ENCODE measurements around the gene DICER1.
A peak's percentile ranks its signal among the peaks of the same experiment; 100 is the strongest.

Gene DICER1

DNA sequence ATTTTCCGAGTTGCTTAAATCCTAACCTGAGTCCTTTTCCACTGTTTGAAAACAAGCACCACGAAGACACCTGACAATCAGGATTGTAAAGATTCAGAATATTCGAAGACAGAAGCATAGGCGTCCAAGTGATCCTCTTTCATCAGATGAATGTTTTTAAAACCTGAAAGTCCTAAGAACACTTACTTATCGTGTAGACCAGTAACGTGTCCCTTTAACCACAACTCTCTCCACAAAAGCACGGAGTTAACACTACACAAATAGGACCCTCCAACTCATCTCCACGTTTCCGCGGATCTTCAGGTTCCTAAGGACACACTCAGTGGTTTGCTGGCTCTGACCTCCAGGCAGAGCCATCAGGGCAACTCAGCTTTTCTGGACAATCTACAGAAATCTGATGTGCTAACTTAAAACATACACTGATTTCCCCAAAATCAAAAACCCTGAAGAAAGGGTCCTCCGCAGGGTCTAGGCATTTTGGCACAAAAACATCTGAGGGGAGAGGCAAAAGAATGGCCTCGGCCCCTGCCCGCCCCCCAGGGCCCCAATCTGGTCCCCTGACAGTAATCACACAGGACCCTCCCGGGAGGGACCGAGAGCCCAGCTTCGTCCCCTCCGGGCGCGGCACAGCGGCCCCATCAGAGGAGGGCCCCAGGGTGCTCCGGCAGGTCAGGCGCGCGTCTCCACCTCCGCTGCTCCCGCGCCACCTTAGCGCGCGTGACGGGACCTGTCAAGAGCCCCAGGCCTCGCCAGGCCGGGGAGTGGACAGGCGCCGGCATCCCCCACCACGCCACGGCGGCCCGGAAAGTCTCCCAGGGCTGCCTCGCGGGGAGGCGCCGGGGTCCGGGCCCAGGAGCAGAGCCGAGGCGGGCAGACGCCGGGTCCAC is 925 bp downstream of the DICER1 start:
- DNase-seq (ENCODE audit: low read depth in 1 of 2, low spot score in 1 of 2), result peak; percentile 44 to 61
- in situ Hi-C loops (cut with HindIII; ENCODE audit: low pct_unique_long_range_greater_than_20kb, low sequenced_read_pairs), result no loop called here
- TF ChIP-seq JUND (IDR thresholded peaks at IDR 0.05; ENCODE audit: low read depth), result no peak

DNA sequence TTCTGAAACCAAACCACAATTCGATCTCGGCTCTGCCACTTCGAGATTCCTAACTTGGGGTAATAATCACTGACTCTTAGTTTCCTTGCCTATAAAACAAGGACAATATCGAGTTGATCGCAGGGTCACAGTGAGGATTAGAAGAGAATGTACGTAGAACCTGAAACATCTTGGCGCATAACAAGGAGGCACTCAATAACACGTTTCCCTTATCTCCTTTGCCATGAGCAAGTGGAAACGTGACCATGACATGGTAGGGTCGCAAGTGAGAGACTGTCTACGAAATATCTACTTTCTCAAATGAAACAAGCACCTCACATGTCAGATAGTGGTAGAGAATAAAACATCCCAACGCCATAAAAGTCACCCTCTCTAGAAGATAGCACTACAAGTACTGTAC is 2.3 kb downstream of the DICER1 start:
- TF ChIP-seq JUND (IDR thresholded peaks at IDR 0.05; ENCODE audit: low read depth), result no peak
- no peak for DNase-seq (ENCODE audit: low read depth in 1 of 2, low spot score in 1 of 2)
- in situ Hi-C loops (cut with HindIII; ENCODE audit: low pct_unique_long_range_greater_than_20kb, low sequenced_read_pairs), result no loop called here

GRCh38 chr14:95153866-95154265 is 3.5 kb downstream of the DICER1 start:
- TF ChIP-seq JUND (IDR thresholded peaks at IDR 0.05; ENCODE audit: low read depth), result no peak
- DNase-seq (ENCODE audit: low read depth in 1 of 2, low spot score in 1 of 2), result no peak
- in situ Hi-C loops (cut with HindIII; ENCODE audit: low pct_unique_long_range_greater_than_20kb, low sequenced_read_pairs), result no loop called here

DNA sequence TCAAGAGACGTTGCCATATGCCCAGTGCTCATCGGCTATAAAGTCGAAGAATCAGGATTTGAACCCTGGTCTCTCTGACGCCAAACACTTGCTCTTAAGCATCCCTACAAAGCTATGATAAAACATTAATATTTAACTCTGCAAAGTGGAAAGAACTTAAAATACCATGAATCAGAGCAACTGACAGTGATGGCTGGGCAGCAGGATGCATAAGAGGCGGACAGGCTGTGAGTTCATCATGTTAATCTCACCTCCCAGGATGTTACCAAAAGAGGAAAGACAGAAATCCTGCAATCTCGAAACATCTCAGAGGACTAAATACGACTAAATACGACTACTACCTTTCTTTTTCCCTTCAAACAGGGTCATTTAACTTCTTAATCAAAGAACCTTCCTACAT is 5.8 kb downstream of the DICER1 start:
- in situ Hi-C loops (cut with HindIII; ENCODE audit: low pct_unique_long_range_greater_than_20kb, low sequenced_read_pairs), result no loop called here
- no peak for TF ChIP-seq JUND (IDR thresholded peaks at IDR 0.05; ENCODE audit: low read depth)
- DNase-seq (ENCODE audit: low read depth in 1 of 2, low spot score in 1 of 2), result no peak

DNA sequence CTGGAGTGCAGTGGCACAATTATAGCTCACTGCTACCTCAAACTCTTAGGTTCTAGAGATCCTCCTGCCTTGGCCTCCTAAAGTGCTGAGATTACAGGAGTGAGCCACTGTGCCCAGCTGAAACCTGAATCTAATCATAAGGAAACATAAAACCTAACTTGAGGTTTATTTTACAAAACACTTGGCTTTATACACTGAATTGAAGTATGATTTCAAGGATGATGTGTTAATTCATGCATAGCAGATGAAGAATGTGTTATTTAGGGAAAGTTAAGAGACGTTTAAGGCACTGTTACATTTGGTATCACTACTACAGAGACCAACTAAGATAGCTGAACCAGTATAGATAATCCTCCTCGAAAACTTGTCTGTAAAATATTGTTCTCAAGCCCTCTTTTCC is 6.4 kb downstream of the DICER1 start:
- DNase-seq (ENCODE audit: low read depth in 1 of 2, low spot score in 1 of 2), result no peak
- TF ChIP-seq JUND (IDR thresholded peaks at IDR 0.05; ENCODE audit: low read depth), result no peak
- in situ Hi-C loops (cut with HindIII; ENCODE audit: low pct_unique_long_range_greater_than_20kb, low sequenced_read_pairs), result no loop called here

GRCh38 chr14:95149441-95149840 is 7.9 kb downstream of the DICER1 start:
- in situ Hi-C loops (cut with HindIII; ENCODE audit: low pct_unique_long_range_greater_than_20kb, low sequenced_read_pairs), result no loop called here
- no peak for TF ChIP-seq JUND (IDR thresholded peaks at IDR 0.05; ENCODE audit: low read depth)
- no peak for DNase-seq (ENCODE audit: low read depth in 1 of 2, low spot score in 1 of 2)

GRCh38 chr14:95147597-95147996 is 9.7 kb downstream of the DICER1 start:
- no peak for TF ChIP-seq JUND (IDR thresholded peaks at IDR 0.05; ENCODE audit: low read depth)
- no peak for DNase-seq (ENCODE audit: low read depth in 1 of 2, low spot score in 1 of 2)
- in situ Hi-C loops (cut with HindIII; ENCODE audit: low pct_unique_long_range_greater_than_20kb, low sequenced_read_pairs), result no loop called here

DNA sequence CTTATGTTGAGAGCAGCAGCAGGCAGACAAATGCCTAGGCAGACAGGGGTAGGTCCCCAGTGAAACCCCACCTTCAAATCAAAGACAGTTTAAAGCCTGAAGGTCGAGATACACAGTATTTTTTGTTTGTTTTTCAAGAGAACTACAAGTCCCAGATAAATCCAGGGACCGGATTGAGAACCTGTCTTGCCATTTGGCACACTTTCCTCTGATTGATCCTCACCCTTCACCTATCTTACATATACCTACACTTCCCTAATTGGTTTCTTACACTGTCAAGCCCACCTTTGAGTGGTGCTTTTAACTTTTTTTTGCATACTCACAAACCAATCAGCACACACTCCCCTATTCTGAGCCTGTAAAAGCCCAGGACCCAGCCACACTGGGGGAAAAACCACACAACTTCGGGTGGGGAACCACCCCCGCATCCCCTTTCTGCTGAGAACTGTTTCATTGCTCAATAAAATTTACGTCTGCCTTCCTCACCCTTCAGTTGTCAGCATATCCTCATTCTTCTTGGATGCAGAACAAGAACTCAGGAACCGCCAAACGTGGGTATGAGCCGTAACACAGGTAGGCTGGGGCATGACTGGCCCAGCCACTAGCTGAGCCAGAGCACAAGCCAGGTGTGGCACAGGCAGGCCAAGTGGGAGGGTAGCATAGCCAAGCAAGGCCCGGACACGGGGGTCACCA is 11.1 kb downstream of the DICER1 start:
- in situ Hi-C loops (cut with HindIII; ENCODE audit: low pct_unique_long_range_greater_than_20kb, low sequenced_read_pairs), result no loop called here
- TF ChIP-seq JUND (IDR thresholded peaks at IDR 0.05; ENCODE audit: low read depth), result no peak
- peak in 1 of 2 experiments; percentile 46 for DNase-seq (ENCODE audit: low read depth in 1 of 2, low spot score in 1 of 2)

- no peak for TF ChIP-seq JUND (IDR thresholded peaks at IDR 0.05; ENCODE audit: low read depth)
- in situ Hi-C loops (cut with HindIII; ENCODE audit: low pct_unique_long_range_greater_than_20kb, low sequenced_read_pairs), result no loop called here
- no peak for DNase-seq (ENCODE audit: low read depth in 1 of 2, low spot score in 1 of 2)
Measured at GRCh38 chr14:95144849-95145248, 12.5 kb downstream of the DICER1 start.

GRCh38 chr14:95143808-95144620 is 13.3 kb downstream of the DICER1 start:
- in situ Hi-C loops (cut with HindIII; ENCODE audit: low pct_unique_long_range_greater_than_20kb, low sequenced_read_pairs), result no loop called here
- TF ChIP-seq JUND (IDR thresholded peaks at IDR 0.05; ENCODE audit: low read depth), result no peak

GRCh38 chr14:95142208-95142607 is 15.1 kb downstream of the DICER1 start:
- no peak for TF ChIP-seq JUND (IDR thresholded peaks at IDR 0.05; ENCODE audit: low read depth)
- DNase-seq (ENCODE audit: low read depth in 1 of 2, low spot score in 1 of 2), result no peak
- in situ Hi-C loops (cut with HindIII; ENCODE audit: low pct_unique_long_range_greater_than_20kb, low sequenced_read_pairs), result no loop called here

More at GRCh38 chr14:95143808-95144620, 13.3 kb downstream of the DICER1 start:
- DNase-seq (ENCODE audit: low read depth in 1 of 2, low spot score in 1 of 2), result no peak

DNA sequence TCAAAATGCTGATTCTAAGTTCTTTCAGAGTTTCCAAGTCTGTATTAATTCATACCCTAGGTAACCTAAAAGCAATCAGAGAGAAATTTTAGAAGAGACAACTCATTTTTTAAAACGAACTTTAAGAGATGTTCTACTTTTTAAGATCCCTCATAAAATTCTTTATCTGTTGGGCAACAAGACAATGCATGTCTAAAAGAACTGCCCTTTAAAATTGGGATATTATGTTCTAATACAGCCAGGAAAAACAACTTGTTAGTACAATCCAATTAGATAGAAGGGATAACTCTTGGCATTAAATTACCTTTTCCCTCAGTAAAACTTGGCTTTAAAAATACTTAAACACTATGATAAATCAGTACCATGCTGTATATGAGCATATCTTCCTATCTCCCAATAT is 15.6 kb downstream of the DICER1 start:
- no peak for TF ChIP-seq JUND (IDR thresholded peaks at IDR 0.05; ENCODE audit: low read depth)
- DNase-seq (ENCODE audit: low read depth in 1 of 2, low spot score in 1 of 2), result no peak
- in situ Hi-C loops (cut with HindIII; ENCODE audit: low pct_unique_long_range_greater_than_20kb, low sequenced_read_pairs), result no loop called here

Data from T47D (cell line).